Mammary epithelial cell (primary cell): ENCODE results near the gene SOS2.

Experiments
- CTCF ChIP-seq, 2 donors: IDR thresholded peaks in 1 of 2; conservative IDR thresholded peaks in 1 of 2; 2 replicates each; pipeline ENCODE4 v1.5.1; 2011 to 2012; ENCODE audit warnings: inconsistent platforms in 2 of 2, low read length in 2 of 2, mild to moderate bottlenecking in 2 of 2, control low read depth in 1 of 2, low read depth in 1 of 2; ENCODE audit not compliant: insufficient read depth in 1 of 2; ENCODE audit errors: extremely low read depth in 1 of 2
- EZH2 ChIP-seq: IDR thresholded peaks from 2 replicates; pipeline ENCODE4 v1.6.1; 2012; ENCODE audit warnings: low read length, inconsistent platforms, borderline replicate concordance

- TF ChIP-seq CTCF (conservative IDR thresholded peaks at IDR 0.05 in 1 of 2, IDR thresholded peaks at IDR 0.05 in 1 of 2; ENCODE audit: extremely low read depth in 1 of 2, insufficient read depth in 1 of 2, low read depth in 1 of 2, low read length in 2 of 2) (no peak), EZH2 (no peak)
Observed at GRCh38 chr14:50127802-50128201, 103.6 kb downstream of the SOS2 start.
